Measurements from ENCODE around the gene IFITM10.
"Not testable (repeated sequence)": the region's sequence is repeated elsewhere in the genome, so short reads cannot be mapped to it uniquely, and the experiment has no call there.

The IFITM10 gene

GRCh38 chr11:1777737-1778136 is 27.3 kb upstream of the IFITM10 start:
- no peak for DNase-seq (ENCODE audit: low read depth)

- DNase-seq (ENCODE audit: low read depth), result no peak
Observed at GRCh38 chr11:1776944-1777715, 26.7 kb upstream of the IFITM10 start.

- no peak for DNase-seq (ENCODE audit: low read depth)
Observed at GRCh38 chr11:1776331-1776851, 26.0 kb upstream of the IFITM10 start.

GRCh38 chr11:1774886-1775285 is 24.5 kb upstream of the IFITM10 start:
- DNase-seq (ENCODE audit: low read depth), result no peak

GRCh38 chr11:1773994-1774550 is 23.7 kb upstream of the IFITM10 start:
- DNase-seq (ENCODE audit: low read depth), result no peak

- DNase-seq (ENCODE audit: low read depth), result no peak
Observed at GRCh38 chr11:1773131-1773993, 23.0 kb upstream of the IFITM10 start.

GRCh38 chr11:1772270-1773130 is 22.1 kb upstream of the IFITM10 start:
- DNase-seq (ENCODE audit: low read depth), result no peak

- no peak for DNase-seq (ENCODE audit: low read depth)
Observed at GRCh38 chr11:1771700-1772099, 21.3 kb upstream of the IFITM10 start.

- DNase-seq (ENCODE audit: low read depth), result no peak
Observed at GRCh38 chr11:1771273-1771672, 20.9 kb upstream of the IFITM10 start.

- no peak for DNase-seq (ENCODE audit: low read depth)
Observed at GRCh38 chr11:1770528-1770927, 20.1 kb upstream of the IFITM10 start.

- no peak for DNase-seq (ENCODE audit: low read depth)
Observed at GRCh38 chr11:1770061-1770460, 19.7 kb upstream of the IFITM10 start.

GRCh38 chr11:1769304-1769936 is 19.0 kb upstream of the IFITM10 start:
- not testable (repeated sequence) for DNase-seq (ENCODE audit: low read depth)

GRCh38 chr11:1768141-1768469 is 17.7 kb upstream of the IFITM10 start:
- DNase-seq (ENCODE audit: low read depth), result no peak

GRCh38 chr11:1767399-1768140 is 17.2 kb upstream of the IFITM10 start:
- no peak for DNase-seq (ENCODE audit: low read depth)

- DNase-seq (ENCODE audit: low read depth), result no peak
Observed at GRCh38 chr11:1766719-1767398, 16.5 kb upstream of the IFITM10 start.

GRCh38 chr11:1765871-1766718 is 15.7 kb upstream of the IFITM10 start:
- DNase-seq (ENCODE audit: low read depth), result no peak

- peak; percentile 94 for DNase-seq (ENCODE audit: low read depth)
Observed at GRCh38 chr11:1763796-1764661, 13.6 kb upstream of the IFITM10 start, which contains the start of gene CTSD. CTSD (minus strand) TSS chr11:1763927; CDS start chr11:1763859, 68 bp downstream.

- DNase-seq (ENCODE audit: low read depth), result no peak
Observed at GRCh38 chr11:1763336-1763795, 13.0 kb upstream of the IFITM10 start.

Measured in stimulated activated CD8-positive, alpha-beta memory T cell treated with anti-CD3 and anti-CD28 coated beads, Interleukin-15, amount 100 ng/mL, for 24 hours (primary cell).